HepG2 (cell line): ENCODE measurements around the gene TMEM120A. TPM values are rescaled to one million over a fixed set of nuclear protein-coding genes. Genes with fewer than 3 reads are reported as not detected.

Experiments used
- ATF7-NPFF ChIP-seq: sonication (generic); formaldehyde crosslinking; IDR thresholded peaks from 2 replicates; pipeline ENCODE4 v1.8.1; 2023; ENCODE audit warnings: mild to moderate bottlenecking, low read depth, missing genetic modification reagents, moderate library complexity
- CAMTA2 ChIP-seq: sonication (generic); formaldehyde crosslinking; IDR thresholded peaks from 2 replicates; pipeline ENCODE4 v1.4.0; 2020; ENCODE audit warnings: mild to moderate bottlenecking, missing genetic modification reagents, borderline replicate concordance
- CC2D1A ChIP-seq: sonication (generic); formaldehyde crosslinking; IDR thresholded peaks from 2 replicates; pipeline ENCODE4 v1.8.1; 2023; ENCODE audit warnings: mild to moderate bottlenecking, missing genetic modification reagents
- CHD4 ChIP-seq: fragments of 200-600 bp; sonication (generic); IDR thresholded peaks from 2 replicates; pipeline ENCODE4 v1.7.0; 2017; ENCODE audit warnings: mild to moderate bottlenecking, low read length, borderline replicate concordance
- DDIT3 ChIP-seq: sonication (generic); formaldehyde crosslinking; IDR thresholded peaks from 2 replicates; pipeline ENCODE4 v1.4.0; 2020; ENCODE audit warnings: mild to moderate bottlenecking, missing genetic modification reagents
- GATAD2A ChIP-seq: IDR thresholded peaks from 2 replicates; pipeline ENCODE4 v1.6.1; 2016
- HOXD1 ChIP-seq: sonication (generic); formaldehyde crosslinking; IDR thresholded peaks from 2 replicates; pipeline ENCODE4 v1.5.0; 2020; ENCODE audit warnings: missing genetic modification reagents
- KAT7 ChIP-seq: IDR thresholded peaks from 2 replicates; pipeline ENCODE4 v1.6.1; 2018; ENCODE audit warnings: borderline replicate concordance, missing compliant biosample characterization
- KLF12 ChIP-seq: sonication (generic); formaldehyde crosslinking; IDR thresholded peaks from 2 replicates; pipeline ENCODE4 v1.4.0; 2020; ENCODE audit warnings: missing genetic modification reagents, borderline replicate concordance
- LRRFIP1 ChIP-seq: sonication (generic); formaldehyde crosslinking; conservative IDR thresholded peaks from 2 replicates; pipeline ENCODE4 v1.4.0; 2020; ENCODE audit warnings: missing genetic modification reagents
- MBNL3 ChIP-seq: fragments of 250-450 bp; sonication (Bioruptor Pico); conservative IDR thresholded peaks from 2 replicates; pipeline ENCODE4 v1.8.0; 2022; ENCODE audit warnings: mild to moderate bottlenecking, inconsistent platforms
- MZF1 ChIP-seq: sonication (generic); formaldehyde crosslinking; IDR thresholded peaks from 2 replicates; pipeline ENCODE4 v1.8.1; 2023; ENCODE audit warnings: mild to moderate bottlenecking, missing genetic modification reagents, borderline replicate concordance
- NFATC3 ChIP-seq: sonication (generic); formaldehyde crosslinking; IDR thresholded peaks from 2 replicates; pipeline ENCODE4 v1.5.1; 2020; ENCODE audit warnings: mild to moderate bottlenecking, missing genetic modification reagents
- NFKB2 ChIP-seq: sonication (generic); formaldehyde crosslinking; IDR thresholded peaks from 2 replicates; pipeline ENCODE4 v1.4.0; 2020; ENCODE audit warnings: missing genetic modification reagents, borderline replicate concordance
- SAFB2 ChIP-seq: sonication (generic); formaldehyde crosslinking; IDR thresholded peaks from 2 replicates; pipeline ENCODE4 v1.5.1; 2020; ENCODE audit warnings: missing genetic modification reagents, low read depth, mild to moderate bottlenecking, borderline replicate concordance
- SMARCE1 ChIP-seq: fragments of 450-650 bp; IDR thresholded peaks from 2 replicates; pipeline ENCODE4 v1.6.1; 2017; ENCODE audit warnings: borderline replicate concordance
- SNAPC5 ChIP-seq: sonication (generic); formaldehyde crosslinking; IDR thresholded peaks from 2 replicates; pipeline ENCODE4 v1.8.1; 2023; ENCODE audit warnings: mild to moderate bottlenecking, missing genetic modification reagents, borderline replicate concordance
- SOX6 ChIP-seq, 2 experiments: fragments of 450-650 bp in 1 of 2; sonication (generic) in 1 of 2; formaldehyde crosslinking in 1 of 2; IDR thresholded peaks; 2 replicates each; pipeline versions ENCODE4 v1.4.0 to v1.6.1; 2017 to 2020; ENCODE audit warnings: antibody characterized with exemption in 1 of 2, mild to moderate bottlenecking in 1 of 2, missing genetic modification reagents in 1 of 2
- TBX2 ChIP-seq: sonication (generic); formaldehyde crosslinking; IDR thresholded peaks from 2 replicates; pipeline ENCODE4 v1.5.0; 2020; ENCODE audit warnings: missing genetic modification reagents, mild to moderate bottlenecking, borderline replicate concordance
- TERF1 ChIP-seq: sonication (generic); formaldehyde crosslinking; IDR thresholded peaks from 2 replicates; pipeline ENCODE4 v1.8.0; 2022; ENCODE audit warnings: mild to moderate bottlenecking, missing genetic modification reagents, moderate library complexity
- ZBTB3 ChIP-seq: sonication (generic); formaldehyde crosslinking; IDR thresholded peaks from 2 replicates; pipeline ENCODE4 v1.4.0; 2020; ENCODE audit warnings: low read depth, mild to moderate bottlenecking, moderate library complexity, missing genetic modification reagents, borderline replicate concordance
- ZNF282 ChIP-seq: fragments of 450-650 bp; IDR thresholded peaks from 2 replicates; pipeline ENCODE4 v1.6.1; 2018; ENCODE audit not compliant: partially characterized antibody
- ZNF317 ChIP-seq: sonication (generic); formaldehyde crosslinking; IDR thresholded peaks from 2 replicates; pipeline ENCODE4 v1.5.0; 2020; ENCODE audit warnings: mild to moderate bottlenecking, missing genetic modification reagents
- ZNF362 ChIP-seq: sonication (generic); formaldehyde crosslinking; IDR thresholded peaks from 2 replicates; pipeline ENCODE4 v1.4.0; 2020; ENCODE audit warnings: missing genetic modification reagents, mild to moderate bottlenecking, borderline replicate concordance
- ZNF367 ChIP-seq: sonication (generic); formaldehyde crosslinking; IDR thresholded peaks from 2 replicates; pipeline ENCODE4 v1.4.0; 2020; ENCODE audit warnings: missing genetic modification reagents, borderline replicate concordance
- ZNF652 ChIP-seq: IDR thresholded peaks from 2 replicates; pipeline ENCODE4 v1.6.1; 2016; ENCODE audit warnings: low read depth, borderline replicate concordance
- polyA plus RNA-seq, 8 experiments: library from polyadenylated mRNA; depleted of rRNA in 3 of 8; stranded (reverse) in 7 of 8; unstranded in 1 of 8; fragments of >200 nt; fragmentation: Illumina TruSeq in 4 of 8; extraction: Trizol in 4 of 8; gene quantifications; 2 replicates each; pipeline versions ENCODE4 v1.2.1 to v1.2.3, GENCODE V29; 2011 to 2016; ENCODE audit warnings: low read depth in 4 of 8, missing spikeins in 1 of 8, mixed read lengths in 1 of 8; ENCODE audit not compliant: insufficient read depth in 1 of 8
- total RNA-seq, 5 experiments: library from RNA; depleted of rRNA; stranded (reverse); fragments of >200 nt; fragmentation: Illumina TruSeq; extraction: Trizol; gene quantifications; 2 replicates each; pipeline ENCODE4 v1.2.3, GENCODE V29; 2016; ENCODE audit warnings: low read depth in 1 of 5

The TMEM120A gene
- total and polyA plus RNA-seq, 2 of the 13 experiments (the other 11 are each of a cell fraction or from before 2014, with no cell fraction given): 40.3 to 102 TPM

- TF ChIP-seq ZNF317 (CRISPR knock-in tag) (no peak), GATAD2A (peak; percentile 31; the same call in 1 of the 2 replicates), ZNF362 (CRISPR knock-in tag) (no peak), LRRFIP1 (no peak), DDIT3 (CRISPR knock-in tag) (no peak), CC2D1A (CRISPR knock-in tag) (no peak), NFATC3 (CRISPR knock-in tag) (no peak), KLF12 (no peak), CAMTA2 (CRISPR knock-in tag) (no peak), SAFB2 (CRISPR knock-in tag) (no peak), ZNF282 (no peak), HOXD1 (CRISPR knock-in tag) (no peak), TERF1 (CRISPR knock-in tag) (no peak), NFKB2 (CRISPR knock-in tag) (no peak), SMARCE1 (no peak), MBNL3 (CRISPR knock-in tag) (no peak), ZBTB3 (no peak), TBX2 (CRISPR knock-in tag) (peak; percentile 92), ZNF652 (CRISPR knock-in tag) (no peak), KAT7 (CRISPR knock-in tag) (no peak), SNAPC5 (no peak), SOX6 (IDR thresholded peaks at IDR 0.05) (no peak), SOX6 (CRISPR knock-in tag; IDR thresholded peaks at IDR 0.05) (peak; percentile 40; the same call in 1 of the 2 replicates), CHD4 (peak; percentile 22; the same call in 1 of the 2 replicates), ZNF367 (CRISPR knock-in tag) (no peak), ATF7-NPFF (no peak), MZF1 (no peak)
Measured at GRCh38 chr7:75958802-75959543, 35.4 kb downstream of the TMEM120A start (continued).
